Stimulated activated CD4-positive, alpha-beta T cell treated with anti-CD3 and anti-CD28 coated beads, Interleukin-4, amount 100 ng/mL, for 1 hour (primary cell): ENCODE data around the gene SLC38A5.
"Not testable (repeated sequence)": the region's sequence is repeated elsewhere in the genome, so short reads cannot be mapped to it uniquely, and the experiment has no call there.

Experiments
- DNase-seq: peaks from one replicate; pipeline ENCODE4 v3.0.0-alpha.2; 2020

Gene SLC38A5

DNA sequence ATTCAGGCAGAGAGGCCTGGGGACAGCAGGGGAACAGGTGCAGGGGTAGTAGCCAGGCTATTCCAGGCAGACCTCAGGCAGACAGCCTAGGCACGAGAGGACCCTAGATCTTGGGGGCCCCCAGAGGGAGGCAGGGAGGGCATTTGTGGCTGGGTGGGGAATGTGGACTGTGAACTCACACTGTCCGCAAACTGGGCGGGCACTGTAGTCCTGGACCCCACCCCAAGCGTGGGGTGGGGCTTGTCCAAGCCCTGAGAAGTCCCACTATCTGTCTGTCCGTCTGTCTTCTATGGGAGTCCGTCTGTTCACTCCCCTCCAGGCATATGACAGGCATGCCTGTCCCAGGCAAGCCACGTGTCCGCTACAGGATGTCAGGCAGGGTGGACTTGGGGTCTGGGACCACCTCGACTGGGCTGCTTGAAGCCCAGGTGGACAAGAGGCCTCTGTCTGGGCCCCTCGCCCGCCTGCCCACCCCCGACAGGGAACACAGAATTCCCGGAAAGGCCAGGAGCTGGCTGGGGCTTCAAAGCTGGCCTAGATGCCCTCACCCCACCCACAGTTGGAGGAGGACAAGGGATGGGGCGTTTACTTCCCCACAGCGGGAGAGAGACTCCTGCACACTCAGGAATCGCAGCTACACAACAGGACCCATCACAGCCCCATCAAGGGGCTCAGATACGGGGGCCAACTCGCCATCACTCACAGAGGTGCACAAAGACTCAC lies at the start of gene SLC38A5:
Gene SLC38A5, minus strand, starts transcription at position 151 of the 723 bp plus-strand sequence. CDS start 2,336 bp downstream, outside the sequence.
- no peak for DNase-seq

DNA sequence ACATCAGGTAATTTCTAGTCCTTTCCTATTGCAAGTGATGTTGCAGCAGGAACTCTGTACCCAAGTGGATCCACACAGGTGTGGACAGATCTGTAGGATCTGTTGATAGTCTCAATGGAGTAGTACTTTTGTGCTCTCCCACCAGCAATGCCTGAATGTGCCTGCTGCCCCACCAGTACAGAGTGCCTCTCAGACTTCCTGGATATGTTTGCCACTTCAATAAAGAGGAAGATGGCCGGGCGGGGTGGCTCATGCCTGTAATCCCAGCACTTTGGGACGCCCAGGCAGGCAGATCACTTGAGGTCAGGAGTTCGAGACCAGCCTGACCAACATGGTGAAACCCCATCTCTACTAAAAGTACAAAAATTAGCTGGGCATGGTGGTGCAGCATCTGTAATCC lies 49.4 kb upstream of the SLC38A5 start:
- not testable (repeated sequence) for DNase-seq

- no peak for DNase-seq
These were observed 46.9 kb upstream of the SLC38A5 start for GRCh38 chrX:48516987-48517386.

- DNase-seq: no peak
These were observed 46.2 kb upstream of the SLC38A5 start for GRCh38 chrX:48516285-48516684.

DNA sequence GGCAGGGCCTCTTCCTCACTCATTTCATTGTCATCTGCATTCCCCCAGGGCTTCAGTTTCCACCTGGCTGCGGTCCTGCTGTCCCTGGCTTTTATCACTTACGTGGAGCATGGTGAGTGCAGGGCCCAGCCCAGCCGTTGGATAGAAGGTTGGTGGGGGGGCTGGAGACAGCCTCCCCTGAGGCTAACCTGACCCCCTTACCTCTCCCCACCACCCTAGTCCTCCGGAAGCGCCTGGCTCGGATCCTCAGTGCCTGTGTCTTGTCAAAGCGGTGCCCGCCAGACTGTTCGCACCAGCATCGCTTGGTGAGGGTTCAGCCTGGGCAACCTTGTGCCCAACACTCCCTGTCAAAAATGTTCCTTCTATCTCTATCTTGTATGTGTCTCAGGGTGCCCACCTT lies 45.8 kb upstream of the SLC38A5 start:
- no peak for DNase-seq

- DNase-seq: no peak
These were observed 44.9 kb upstream of the SLC38A5 start for GRCh38 chrX:48514868-48515460.

GRCh38 chrX:48514126-48514806 lies 44.2 kb upstream of the SLC38A5 start:
- DNase-seq: no peak

- DNase-seq: no peak
These were observed 43.6 kb upstream of the SLC38A5 start for GRCh38 chrX:48513670-48514069.

GRCh38 chrX:48512371-48512935 lies 42.4 kb upstream of the SLC38A5 start:
- DNase-seq: no peak

GRCh38 chrX:48511560-48511959 lies 41.5 kb upstream of the SLC38A5 start:
- no peak for DNase-seq

DNA sequence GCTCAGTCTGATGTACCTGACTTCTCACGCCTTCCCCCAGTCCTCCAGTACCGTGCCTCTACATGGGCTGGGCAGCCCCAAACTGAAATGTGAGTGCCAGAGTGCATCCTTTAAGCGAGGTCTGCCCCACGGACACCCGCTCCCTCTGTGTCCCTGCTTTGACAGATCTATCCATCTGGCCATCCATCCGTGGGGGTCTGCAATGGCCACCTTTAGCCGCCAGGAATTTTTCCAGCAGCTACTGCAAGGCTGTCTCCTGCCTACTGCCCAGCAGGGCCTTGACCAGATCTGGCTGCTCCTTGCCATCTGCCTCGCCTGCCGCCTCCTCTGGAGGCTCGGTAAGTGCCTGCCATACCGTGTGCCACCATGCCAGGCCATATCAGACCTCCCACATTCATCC lies 39.6 kb upstream of the SLC38A5 start:
- no peak for DNase-seq

GRCh38 chrX:48509245-48509590 lies 39.2 kb upstream of the SLC38A5 start:
- peak; percentile 11 for DNase-seq

GRCh38 chrX:48508400-48509244 lies 38.6 kb upstream of the SLC38A5 start, which contains the start of gene PORCN:
Gene PORCN (plus strand): TSS chrX:48508992. CDS start chrX:48509821, 829 bp downstream.
- DNase-seq: peak; percentile 81

DNA sequence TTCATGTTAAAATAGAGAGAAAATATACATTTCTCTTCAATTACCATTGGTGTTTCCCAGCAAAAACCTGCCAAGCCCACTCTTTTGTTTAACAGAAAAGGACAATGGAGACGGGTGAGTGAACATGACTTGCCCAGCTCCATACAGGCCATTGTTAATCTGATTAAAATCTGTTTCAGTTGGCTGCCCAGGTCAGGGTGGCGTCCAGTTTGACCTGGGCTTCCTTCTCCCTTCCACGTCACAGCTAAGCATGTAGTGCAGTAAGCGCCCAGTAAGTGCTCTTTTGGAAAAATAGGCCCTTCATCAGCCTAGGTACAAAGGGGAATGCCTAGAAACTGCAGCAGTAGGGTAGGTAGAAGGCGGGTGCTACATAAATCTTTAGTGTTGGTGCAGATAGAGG lies 37.2 kb upstream of the SLC38A5 start:
- no peak for DNase-seq

DNA sequence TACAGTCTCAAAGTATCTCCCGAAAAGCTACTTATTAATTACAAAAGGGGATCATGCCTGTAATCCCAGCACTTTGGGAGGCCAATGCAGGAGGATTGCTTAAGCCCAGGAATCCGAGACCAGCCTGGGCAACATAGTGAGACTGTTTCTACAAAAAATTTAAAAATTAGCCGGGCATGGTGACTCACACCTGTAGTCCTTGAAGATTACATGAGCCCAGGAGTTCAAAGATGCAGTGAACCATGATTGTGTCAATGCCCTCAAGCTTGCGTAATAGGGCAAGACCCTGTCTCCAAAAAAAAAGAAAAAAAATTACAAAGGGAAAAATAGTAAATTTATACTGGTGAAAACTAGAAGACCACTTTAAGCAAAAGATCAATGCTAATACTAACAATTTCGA lies 35.4 kb upstream of the SLC38A5 start:
- no peak for DNase-seq

GRCh38 chrX:48504261-48504660 lies 34.2 kb upstream of the SLC38A5 start:
- DNase-seq: no peak

- DNase-seq: no peak
These were observed 28.3 kb upstream of the SLC38A5 start for GRCh38 chrX:48498374-48498809.

- DNase-seq: no peak
These were observed 27.8 kb upstream of the SLC38A5 start for GRCh38 chrX:48497871-48498270.

- DNase-seq: no peak
These were observed 26.6 kb upstream of the SLC38A5 start for GRCh38 chrX:48496660-48497059.

GRCh38 chrX:48493890-48494364 lies 23.9 kb upstream of the SLC38A5 start:
- DNase-seq: no peak

GRCh38 chrX:48492293-48492910 lies 22.3 kb upstream of the SLC38A5 start:
- DNase-seq: no peak

DNA sequence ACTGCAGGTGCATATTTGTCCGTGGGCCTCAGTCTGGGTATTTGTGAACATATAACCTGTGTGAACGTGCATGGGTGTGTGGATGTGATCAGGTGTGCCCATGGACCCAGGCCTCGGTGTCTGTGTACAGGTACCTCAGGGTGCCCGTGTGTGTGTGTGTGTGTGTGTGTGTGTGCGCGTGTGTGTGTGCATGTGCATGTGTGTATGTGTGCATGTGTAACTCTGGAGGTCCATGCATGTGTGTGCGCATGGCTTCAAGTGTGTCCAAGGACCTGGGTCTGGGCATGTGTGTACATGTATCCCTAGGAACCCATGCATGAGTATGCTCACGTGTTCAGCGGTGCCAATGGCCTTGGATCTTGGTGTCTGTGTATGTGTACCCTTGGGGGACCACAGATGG lies 21.7 kb upstream of the SLC38A5 start:
- DNase-seq: no peak
